ENCODE measurements around the gene ACSM3. TPM values are rescaled to one million over a fixed set of nuclear protein-coding genes. Genes with fewer than 3 reads are reported as not detected.

ACSM3 gene
- total RNA-seq, 1 donor from 2014 or later = 1.5 TPM

GRCh38 chr16:20806168-20807050, 42.6 kb downstream of the ACSM3 start, which contains the start of the genes ERI2 and REXO5:
TSS of gene ERI2 (minus strand) at chr16:20806472. CDS start at chr16:20806430, 42 bp downstream.
TSS of gene REXO5 (plus strand) at chr16:20806527. CDS start at chr16:20806954, 427 bp downstream.
- ATAC-seq = peak; percentile 92

GRCh38 chr16:20807862-20808261, 44.0 kb downstream of the ACSM3 start:
- no peak for ATAC-seq

- ATAC-seq = no peak
These were observed 48.1 kb downstream of the ACSM3 start for GRCh38 chr16:20811889-20812439.

GRCh38 chr16:20812510-20812909, 48.7 kb downstream of the ACSM3 start:
- no peak for ATAC-seq

GRCh38 chr16:20814784-20815183, 51.0 kb downstream of the ACSM3 start:
- no peak for ATAC-seq

GRCh38 chr16:20818929-20819585, 55.2 kb downstream of the ACSM3 start:
- ATAC-seq = no peak

GRCh38 chr16:20821682-20822081, 57.9 kb downstream of the ACSM3 start:
- ATAC-seq = no peak

GRCh38 chr16:20822521-20823325, 58.9 kb downstream of the ACSM3 start:
- no peak for ATAC-seq

GRCh38 chr16:20826039-20826566, 62.3 kb downstream of the ACSM3 start:
- no peak for ATAC-seq

- ATAC-seq = no peak
These were observed 65.7 kb downstream of the ACSM3 start for GRCh38 chr16:20829536-20829935.

GRCh38 chr16:20830372-20830771, 66.6 kb downstream of the ACSM3 start:
- ATAC-seq = no peak

GRCh38 chr16:20833086-20833485, 69.3 kb downstream of the ACSM3 start:
- ATAC-seq = no peak

- no peak for ATAC-seq
These were observed 74.4 kb downstream of the ACSM3 start for GRCh38 chr16:20838240-20838639.

- no peak for ATAC-seq
These were observed 75.7 kb downstream of the ACSM3 start for GRCh38 chr16:20839504-20839903.

- no peak for ATAC-seq
These were observed 80.2 kb downstream of the ACSM3 start for GRCh38 chr16:20844054-20844453.

GRCh38 chr16:20844588-20844987, 80.8 kb downstream of the ACSM3 start:
- ATAC-seq = no peak

- no peak for ATAC-seq
These were observed 82.2 kb downstream of the ACSM3 start for GRCh38 chr16:20846030-20846429.

GRCh38 chr16:20846551-20846950, 82.7 kb downstream of the ACSM3 start:
- no peak for ATAC-seq
